ENCODE results near the gene GIMAP1. TPM values are rescaled to one million over a fixed set of nuclear protein-coding genes. Genes with fewer than 3 reads are reported as not detected.

GIMAP1 gene
- total RNA-seq, 1 donor from 2014 or later, result 18.8 TPM

DNA sequence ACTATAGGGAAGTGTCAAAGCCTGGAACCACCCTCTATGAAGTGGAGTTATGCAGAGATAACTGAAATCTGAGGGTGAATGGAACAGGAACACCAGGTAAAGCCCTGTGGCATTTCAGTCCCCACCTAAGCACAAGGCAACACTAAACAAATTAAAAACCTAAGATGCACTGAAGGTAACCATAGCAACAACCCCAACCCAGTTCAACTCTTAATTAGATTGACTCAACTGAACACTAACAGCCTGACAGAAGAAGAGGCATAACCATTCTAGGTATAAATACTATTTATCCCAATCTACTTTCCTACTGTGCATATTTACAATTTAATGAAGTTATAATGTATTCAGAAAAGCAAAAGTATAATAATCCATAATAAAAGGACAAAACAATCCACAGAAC lies 11.6 kb downstream of the GIMAP1 start:
- intact Hi-C loops (cut with DNase I), result no loop called here
- Histone ChIP-seq H3K27ac (no peak overlapping the region), H3K27me3 (ENCODE audit: low read depth) (no peaks in the 10 kb centered on the region), H3K36me3 (no peaks in the 10 kb centered on the region), H3K4me3 (no peak overlapping the region), H3K4me1 (no peaks in the 10 kb centered on the region), H3K9me3 (peaks cover 15% of the 10 kb centered on the region)
- DNase-seq (no peak), ATAC-seq (no peak)
- TF ChIP-seq, protein P1, sequence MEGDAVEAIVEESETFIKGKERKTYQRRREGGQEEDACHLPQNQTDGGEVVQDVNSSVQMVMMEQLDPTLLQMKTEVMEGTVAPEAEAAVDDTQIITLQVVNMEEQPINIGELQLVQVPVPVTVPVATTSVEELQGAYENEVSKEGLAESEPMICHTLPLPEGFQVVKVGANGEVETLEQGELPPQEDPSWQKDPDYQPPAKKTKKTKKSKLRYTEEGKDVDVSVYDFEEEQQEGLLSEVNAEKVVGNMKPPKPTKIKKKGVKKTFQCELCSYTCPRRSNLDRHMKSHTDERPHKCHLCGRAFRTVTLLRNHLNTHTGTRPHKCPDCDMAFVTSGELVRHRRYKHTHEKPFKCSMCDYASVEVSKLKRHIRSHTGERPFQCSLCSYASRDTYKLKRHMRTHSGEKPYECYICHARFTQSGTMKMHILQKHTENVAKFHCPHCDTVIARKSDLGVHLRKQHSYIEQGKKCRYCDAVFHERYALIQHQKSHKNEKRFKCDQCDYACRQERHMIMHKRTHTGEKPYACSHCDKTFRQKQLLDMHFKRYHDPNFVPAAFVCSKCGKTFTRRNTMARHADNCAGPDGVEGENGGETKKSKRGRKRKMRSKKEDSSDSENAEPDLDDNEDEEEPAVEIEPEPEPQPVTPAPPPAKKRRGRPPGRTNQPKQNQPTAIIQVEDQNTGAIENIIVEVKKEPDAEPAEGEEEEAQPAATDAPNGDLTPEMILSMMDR (IDR thresholded peaks at IDR 0.05), result no peak

GRCh38 chr7:150728609-150729008 lies 12.2 kb downstream of the GIMAP1 start:
- ATAC-seq, result no peak
- intact Hi-C loops (cut with DNase I), result no loop called here

DNA sequence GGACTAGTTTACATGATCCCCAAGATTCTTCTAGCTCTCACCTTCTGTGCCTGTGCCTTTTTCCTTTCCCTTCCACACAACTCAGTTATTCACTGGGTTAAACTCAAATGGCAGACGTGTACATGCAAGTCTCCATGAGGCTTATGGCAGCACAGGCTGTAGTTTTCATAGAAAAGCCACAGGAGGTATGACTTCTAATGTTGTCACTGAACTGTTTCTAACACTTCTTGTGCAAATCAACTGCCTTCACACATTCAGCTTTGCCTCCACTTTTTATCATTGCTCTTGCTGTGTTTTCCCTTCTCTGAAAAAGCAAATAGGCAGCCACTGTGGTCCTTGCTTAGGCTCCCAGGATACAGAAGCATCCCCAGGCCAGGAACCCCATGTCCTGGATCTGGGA lies 15.5 kb downstream of the GIMAP1 start:
- H3K27me3 ChIP-seq (ENCODE audit: low read depth), result no peaks in the 10 kb centered on the region
- TF ChIP-seq, protein P1 (IDR thresholded peaks at IDR 0.05), result no peak
- intact Hi-C loops (cut with DNase I), result no loop called here
- no peaks in the 10 kb centered on the region for H3K36me3 ChIP-seq
- DNase-seq, result no peak
- H3K4me1 ChIP-seq, result peaks cover 4% of the 10 kb centered on the region
- H3K4me3 ChIP-seq, result no peak overlapping the region
- no peak for ATAC-seq
- H3K9me3 ChIP-seq, result peaks cover 15% of the 10 kb centered on the region
- no peak overlapping the region for H3K27ac ChIP-seq

More at GRCh38 chr7:150728609-150729008, 12.2 kb downstream of the GIMAP1 start:
- H3K27ac ChIP-seq, result no peak overlapping the region
- no peak for DNase-seq
- TF ChIP-seq, protein P1 (IDR thresholded peaks at IDR 0.05), result no peak
- no peaks in the 10 kb centered on the region for H3K36me3 ChIP-seq
- H3K4me3 ChIP-seq, result no peak overlapping the region
- no peaks in the 10 kb centered on the region for H3K27me3 ChIP-seq (ENCODE audit: low read depth)
- H3K9me3 ChIP-seq, result peaks cover 15% of the 10 kb centered on the region
- H3K4me1 ChIP-seq, result no peaks in the 10 kb centered on the region

DNA sequence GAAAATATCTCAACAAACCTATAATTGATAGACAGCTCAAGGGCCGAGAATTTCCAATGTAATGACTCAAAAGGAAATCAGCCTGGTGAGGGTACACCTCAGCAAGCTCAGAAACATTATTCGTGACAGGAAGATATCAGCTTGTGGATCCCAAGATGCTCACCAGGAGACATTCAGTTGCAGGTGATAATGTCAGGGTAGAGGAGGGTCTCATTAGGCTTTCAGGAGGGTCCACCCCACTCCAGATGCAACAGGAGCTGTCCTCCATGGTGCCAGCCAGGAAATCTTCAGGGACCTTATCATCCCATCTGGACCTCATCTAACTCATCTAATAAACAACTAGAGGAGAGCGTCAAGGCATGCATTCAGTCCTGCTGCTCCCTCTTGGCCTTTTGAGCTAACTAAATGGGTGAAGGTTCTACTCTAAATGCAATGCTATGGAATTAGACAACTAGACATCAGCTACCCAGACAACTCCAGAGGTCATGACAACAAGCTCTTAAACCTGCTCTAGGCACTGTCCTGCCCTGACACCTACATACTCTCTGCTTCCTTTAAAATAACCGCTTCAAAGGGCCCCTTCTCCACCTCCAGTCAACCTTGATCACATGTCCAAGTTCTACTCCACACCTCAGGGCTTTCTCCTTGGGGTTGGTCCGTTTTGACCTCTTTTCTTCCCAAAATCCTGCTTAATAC lies 16.5 kb downstream of the GIMAP1 start:
- DNase-seq, result no peak
- H3K9me3 ChIP-seq, result peaks cover 9% of the 10 kb centered on the region
- H3K27me3 ChIP-seq (ENCODE audit: low read depth), result no peaks in the 10 kb centered on the region
- H3K27ac ChIP-seq, result no peak overlapping the region
- H3K4me3 ChIP-seq, result no peak overlapping the region
- TF ChIP-seq, protein P1 (IDR thresholded peaks at IDR 0.05), result no peak
- H3K4me1 ChIP-seq, result peaks cover 6% of the 10 kb centered on the region
- intact Hi-C loops (cut with DNase I), result no loop called here
- no peaks in the 10 kb centered on the region for H3K36me3 ChIP-seq
- no peak for ATAC-seq

- H3K4me3 ChIP-seq, result no peak overlapping the region
- no peak for DNase-seq
- H3K9me3 ChIP-seq, result peaks cover 3% of the 10 kb centered on the region
- H3K36me3 ChIP-seq, result no peaks in the 10 kb centered on the region
- no peak overlapping the region for H3K27ac ChIP-seq
- no peak for ATAC-seq
- H3K4me1 ChIP-seq, result peaks cover 6% of the 10 kb centered on the region
- intact Hi-C loops (cut with DNase I), result no loop called here
- no peaks in the 10 kb centered on the region for H3K27me3 ChIP-seq (ENCODE audit: low read depth)
- TF ChIP-seq, protein P1 (IDR thresholded peaks at IDR 0.05), result no peak
These were observed 17.2 kb downstream of the GIMAP1 start for GRCh38 chr7:150733482-150734095.
